NCI-H460 (cell line): ENCODE results near the gene ADAMTS20. TPM values are rescaled to one million over a fixed set of nuclear protein-coding genes. Genes with fewer than 3 reads are reported as not detected.
"Not testable (repeated sequence)": the region's sequence is repeated elsewhere in the genome, so short reads cannot be mapped to it uniquely, and the experiment has no call there.

ENCODE experiments used
- DNase-seq: peaks from one replicate; pipeline ENCODE4 v3.0.0-alpha.2; 2016; ENCODE audit warnings: low read depth; ENCODE audit errors: extremely low read depth
- polyA plus RNA-seq: library from polyadenylated mRNA; depleted of rRNA; stranded (reverse); fragments of >200 nt; gene quantifications from 2 replicates; pipeline ENCODE4 v1.2.3, GENCODE V29; 2014; cell fraction: nucleus; rRNA removed
- total RNA-seq: library from RNA; depleted of rRNA; stranded (reverse); fragments of >200 nt; shearing (Covaris generic); gene quantifications from 2 replicates; pipeline ENCODE4 v1.2.3, GENCODE V29; 2014; rRNA removed

Gene ADAMTS20
- 0.09 and 0.17 TPM in 2 replicates for total RNA-seq
- 0.11 and 0.19 TPM in 2 replicates for polyA plus RNA-seq

- no peak for DNase-seq
Observed at GRCh38 chr12:43551971-43552559, at the start of gene ADAMTS20. Gene ADAMTS20 (minus strand): TSS chr12:43552203. CDS start chr12:43551921, 282 bp downstream.

- DNase-seq, result no peak
Observed at GRCh38 chr12:43599708-43600107, 47.7 kb upstream of the ADAMTS20 start.

GRCh38 chr12:43599066-43599465, 47.1 kb upstream of the ADAMTS20 start:
- DNase-seq, result no peak

- no peak for DNase-seq
Observed at GRCh38 chr12:43590307-43590706, 38.3 kb upstream of the ADAMTS20 start.

- no peak for DNase-seq
Observed at GRCh38 chr12:43586646-43587245, 34.7 kb upstream of the ADAMTS20 start.

GRCh38 chr12:43585676-43586075, 33.7 kb upstream of the ADAMTS20 start:
- no peak for DNase-seq

GRCh38 chr12:43580601-43581000, 28.6 kb upstream of the ADAMTS20 start:
- no peak for DNase-seq

GRCh38 chr12:43579206-43579605, 27.2 kb upstream of the ADAMTS20 start:
- no peak for DNase-seq

GRCh38 chr12:43578782-43579181, 26.8 kb upstream of the ADAMTS20 start:
- DNase-seq, result no peak

GRCh38 chr12:43577381-43577780, 25.4 kb upstream of the ADAMTS20 start:
- no peak for DNase-seq

GRCh38 chr12:43576162-43576561, 24.2 kb upstream of the ADAMTS20 start:
- DNase-seq, result no peak

- no peak for DNase-seq
Observed at GRCh38 chr12:43571885-43572284, 19.9 kb upstream of the ADAMTS20 start.

GRCh38 chr12:43556057-43556456, 4.1 kb upstream of the ADAMTS20 start:
- no peak for DNase-seq

- DNase-seq, result no peak
Observed at GRCh38 chr12:43551279-43551970, 578 bp downstream of the ADAMTS20 start.

GRCh38 chr12:43550831-43551271, 1.2 kb downstream of the ADAMTS20 start:
- DNase-seq, result no peak

GRCh38 chr12:43544703-43545102, 7.3 kb downstream of the ADAMTS20 start:
- DNase-seq, result no peak

GRCh38 chr12:43540470-43540869, 11.5 kb downstream of the ADAMTS20 start:
- DNase-seq, result no peak

- DNase-seq, result not testable (repeated sequence)
Observed at GRCh38 chr12:43537675-43538074, 14.3 kb downstream of the ADAMTS20 start.

GRCh38 chr12:43516045-43516444, 36.0 kb downstream of the ADAMTS20 start:
- DNase-seq, result no peak

GRCh38 chr12:43501703-43502102, 50.3 kb downstream of the ADAMTS20 start:
- DNase-seq, result peak; percentile 33

GRCh38 chr12:43493261-43493797, 58.7 kb downstream of the ADAMTS20 start:
- DNase-seq, result no peak
